SH-SY5Y (cell line): ENCODE results near the gene OMD.

Source experiments
- GATA2 ChIP-seq: IDR thresholded peaks from 2 replicates; pipeline ENCODE4 v1.6.1; 2011; ENCODE audit warnings: mild to moderate bottlenecking, low read depth, low read length
- GATA3 ChIP-seq: IDR thresholded peaks from 2 replicates; pipeline ENCODE4 v1.6.1; 2011; ENCODE audit warnings: low read depth, mild to moderate bottlenecking, low read length, moderate library complexity

DNA sequence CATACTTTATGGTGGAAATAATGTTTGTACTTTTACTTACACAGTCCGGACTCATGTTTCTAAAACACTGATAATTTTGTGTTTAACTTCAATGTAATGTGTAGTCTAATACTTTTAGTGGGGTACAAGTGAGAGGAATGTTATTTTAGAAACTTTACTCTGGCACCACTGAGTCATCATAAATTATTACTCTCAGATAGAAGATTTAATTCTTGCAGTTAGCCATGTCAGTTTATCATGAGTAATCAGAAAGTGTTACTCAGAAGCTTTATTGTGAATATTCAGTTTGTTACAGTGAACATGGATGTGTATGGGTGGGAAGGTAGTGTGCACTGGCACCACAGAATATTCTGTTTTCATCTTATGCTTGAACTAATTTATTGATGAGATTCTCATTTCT, 39.9 kb downstream of the OMD start:
- TF ChIP-seq GATA3 (no peak), GATA2 (no peak)
